ENCODE results near the gene SYT2.

Gene SYT2

GRCh38 chr1:202649553-202650392 is 60.5 kb downstream of the SYT2 start:
- no peak overlapping the region for H3K4me3 ChIP-seq (ENCODE audit: control insufficient read depth, low read depth, low read length)
- TF ChIP-seq, protein P1, sequence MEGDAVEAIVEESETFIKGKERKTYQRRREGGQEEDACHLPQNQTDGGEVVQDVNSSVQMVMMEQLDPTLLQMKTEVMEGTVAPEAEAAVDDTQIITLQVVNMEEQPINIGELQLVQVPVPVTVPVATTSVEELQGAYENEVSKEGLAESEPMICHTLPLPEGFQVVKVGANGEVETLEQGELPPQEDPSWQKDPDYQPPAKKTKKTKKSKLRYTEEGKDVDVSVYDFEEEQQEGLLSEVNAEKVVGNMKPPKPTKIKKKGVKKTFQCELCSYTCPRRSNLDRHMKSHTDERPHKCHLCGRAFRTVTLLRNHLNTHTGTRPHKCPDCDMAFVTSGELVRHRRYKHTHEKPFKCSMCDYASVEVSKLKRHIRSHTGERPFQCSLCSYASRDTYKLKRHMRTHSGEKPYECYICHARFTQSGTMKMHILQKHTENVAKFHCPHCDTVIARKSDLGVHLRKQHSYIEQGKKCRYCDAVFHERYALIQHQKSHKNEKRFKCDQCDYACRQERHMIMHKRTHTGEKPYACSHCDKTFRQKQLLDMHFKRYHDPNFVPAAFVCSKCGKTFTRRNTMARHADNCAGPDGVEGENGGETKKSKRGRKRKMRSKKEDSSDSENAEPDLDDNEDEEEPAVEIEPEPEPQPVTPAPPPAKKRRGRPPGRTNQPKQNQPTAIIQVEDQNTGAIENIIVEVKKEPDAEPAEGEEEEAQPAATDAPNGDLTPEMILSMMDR (IDR thresholded peaks at IDR 0.05; ENCODE audit: control insufficient read depth, insufficient read depth, low read depth, low read length, missing control alignments), result no peak
- no peak for DNase-seq (ENCODE audit: low read depth)

GRCh38 chr1:202648605-202649226 is 61.5 kb downstream of the SYT2 start:
- H3K4me3 ChIP-seq (ENCODE audit: control insufficient read depth, low read depth, low read length), result no peak overlapping the region
- TF ChIP-seq, protein P1 (IDR thresholded peaks at IDR 0.05; ENCODE audit: control insufficient read depth, insufficient read depth, low read depth, low read length, missing control alignments), result no peak
- DNase-seq (ENCODE audit: low read depth), result no peak

DNA sequence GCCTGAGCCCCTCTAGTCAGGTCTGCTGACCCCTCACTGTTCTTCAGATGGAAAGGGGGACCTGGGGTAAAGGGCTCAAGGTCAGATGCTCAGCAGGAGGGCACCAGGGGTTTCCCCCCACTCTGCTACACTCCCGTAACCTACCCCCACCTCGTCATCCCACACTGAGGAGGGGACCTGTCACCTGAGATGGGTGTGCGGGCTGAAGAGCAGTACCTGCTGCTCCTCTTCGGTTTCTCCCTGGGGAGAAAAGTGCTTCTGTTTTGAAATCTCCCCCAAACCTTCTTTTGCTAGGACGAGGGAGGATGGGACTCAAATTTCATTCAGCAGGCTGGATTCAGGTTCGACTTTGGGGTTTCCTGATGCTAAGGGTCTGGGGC is 65.2 kb downstream of the SYT2 start:
- no peak for DNase-seq (ENCODE audit: low read depth)
- no peak overlapping the region for H3K4me3 ChIP-seq (ENCODE audit: control insufficient read depth, low read depth, low read length)
- TF ChIP-seq, protein P1 (IDR thresholded peaks at IDR 0.05; ENCODE audit: control insufficient read depth, insufficient read depth, low read depth, low read length, missing control alignments), result no peak

DNA sequence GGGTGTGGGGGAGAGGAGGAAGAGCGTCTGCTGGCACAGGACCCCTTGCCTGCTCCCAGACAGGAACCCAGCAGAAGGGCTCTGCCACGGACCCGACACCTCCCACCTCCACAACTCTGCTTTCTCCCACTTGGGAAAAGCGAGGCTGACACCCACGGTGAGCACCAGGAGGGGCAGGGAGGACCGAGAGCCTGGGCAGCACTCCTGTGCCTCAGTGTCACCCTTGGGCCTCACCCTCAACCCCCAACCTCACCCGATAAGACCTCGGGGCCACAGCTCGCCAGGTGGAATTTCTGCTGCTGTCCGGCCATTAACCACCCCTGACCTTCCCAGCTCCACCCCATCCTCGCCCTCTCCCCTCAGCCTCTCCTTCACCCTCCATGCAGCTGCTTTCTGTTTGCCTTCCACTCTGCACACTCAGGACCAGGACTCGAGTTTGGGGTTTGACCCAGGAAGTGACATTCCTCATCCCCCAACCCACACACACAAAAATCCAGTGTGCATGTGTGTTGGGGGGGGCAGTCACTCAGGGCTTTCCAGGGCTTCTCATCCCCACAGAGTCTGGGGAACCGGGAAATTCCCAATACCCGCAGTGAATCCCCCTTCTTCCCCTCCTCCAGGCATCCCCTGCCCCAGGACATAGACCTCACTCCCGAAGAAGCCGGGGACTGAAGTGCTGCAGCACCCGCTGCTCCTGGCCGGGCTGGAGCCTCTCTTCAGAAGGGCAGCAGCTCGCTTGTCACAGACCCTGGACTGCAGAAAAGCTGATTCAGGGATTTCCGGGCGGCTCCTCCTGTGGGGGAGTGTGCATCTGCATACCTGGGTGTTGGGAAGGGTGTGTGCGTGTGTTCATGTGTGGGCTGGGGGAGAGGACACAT is 65.8 kb downstream of the SYT2 start:
- no peak for DNase-seq (ENCODE audit: low read depth)

DNA sequence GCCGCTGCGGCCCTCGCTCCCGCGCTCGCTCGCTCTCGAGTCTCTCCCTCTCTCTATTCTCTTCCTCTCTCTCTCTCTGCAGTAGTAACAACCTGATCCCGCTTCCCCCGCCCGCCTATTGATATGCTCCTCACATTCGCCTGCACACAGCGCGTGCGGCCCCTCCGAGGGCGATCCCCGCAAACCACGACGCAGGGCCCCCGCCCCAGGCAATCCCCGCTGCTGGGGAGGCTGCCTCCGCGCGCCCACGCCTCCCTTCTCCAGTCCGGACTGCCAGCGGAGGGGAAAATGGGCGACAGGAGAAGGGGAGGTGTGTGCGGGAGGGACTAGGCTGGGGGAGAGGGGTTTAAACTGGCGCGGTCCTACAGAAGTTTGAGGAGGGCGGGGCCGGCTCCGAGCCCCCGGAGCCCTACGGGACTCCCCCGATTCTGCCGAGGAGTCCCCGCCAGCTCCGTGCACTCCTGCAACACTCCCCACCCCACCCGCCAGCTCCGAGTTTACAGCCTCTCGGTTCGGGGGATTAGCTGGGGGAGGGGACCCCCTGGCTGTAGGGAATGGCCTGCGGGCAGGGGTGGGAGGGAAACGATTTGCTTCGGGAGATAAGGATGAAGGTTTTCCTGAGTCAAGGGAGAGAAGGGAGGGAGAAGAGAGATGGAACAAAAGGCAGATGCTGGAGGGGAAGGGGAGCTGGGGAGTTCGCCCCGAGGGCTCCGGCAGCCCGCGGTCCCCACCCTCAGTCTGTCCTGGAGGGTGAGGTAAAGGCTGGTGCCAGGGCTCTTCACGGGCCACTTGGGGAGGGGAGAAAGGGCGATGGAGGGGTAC is 66.6 kb downstream of the SYT2 start:
- H3K4me3 ChIP-seq (ENCODE audit: control insufficient read depth, low read depth, low read length), result no peak overlapping the region
- no peak for DNase-seq (ENCODE audit: low read depth)
- TF ChIP-seq, protein P1 (IDR thresholded peaks at IDR 0.05; ENCODE audit: control insufficient read depth, insufficient read depth, low read depth, low read length, missing control alignments), result no peak

More for the DNA sequence above, 65.8 kb downstream of the SYT2 start:
- TF ChIP-seq, protein P1 (IDR thresholded peaks at IDR 0.05; ENCODE audit: control insufficient read depth, insufficient read depth, low read depth, low read length, missing control alignments), result no peak
- no peak overlapping the region for H3K4me3 ChIP-seq (ENCODE audit: control insufficient read depth, low read depth, low read length)
